ENCODE measurements around the gene NPL. TPM values are rescaled to one million over a fixed set of nuclear protein-coding genes. Genes with fewer than 3 reads are reported as not detected.

Gene NPL
- total and polyA plus RNA-seq, 9 of the 15 experiments (the other 6 are each of a cell fraction or from before 2014, with no cell fraction given): 9.9 to 22.3 (median 14.2) TPM

DNA sequence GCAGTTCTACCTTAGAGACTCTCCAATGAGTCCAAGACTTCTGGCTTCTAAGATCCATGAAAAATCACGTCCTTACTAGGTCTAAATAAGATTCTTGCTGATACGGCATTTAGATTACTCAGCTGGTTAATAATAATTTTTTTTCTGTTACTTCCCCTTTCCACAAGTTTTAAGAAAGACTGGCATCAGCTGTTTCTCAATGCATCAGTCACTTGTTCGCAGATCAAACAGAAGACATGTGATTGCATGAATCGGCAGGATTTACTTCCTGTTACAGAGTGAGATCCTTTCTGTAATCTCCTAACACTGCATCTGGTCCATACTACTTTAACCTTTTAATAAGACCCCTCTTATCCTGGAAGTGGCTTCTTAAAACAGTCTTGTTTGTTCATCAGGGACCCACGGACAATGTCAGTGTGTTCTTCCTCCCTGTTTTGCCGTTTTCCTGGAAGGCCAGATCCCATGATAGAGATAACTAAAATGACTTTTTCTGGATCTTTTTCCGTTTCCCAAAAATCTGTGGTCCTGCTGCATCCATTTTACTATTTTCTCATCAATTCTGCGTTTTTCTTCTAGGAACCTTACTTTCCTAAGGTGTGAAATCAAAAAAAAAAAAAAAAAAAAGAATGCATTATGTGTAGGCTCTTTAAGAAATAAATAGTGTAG lies 6.1 kb downstream of the NPL start (continued):
- TF ChIP-seq CBX3 (IDR thresholded peaks at IDR 0.05; ENCODE audit: borderline replicate concordance in 1 of 2, low read length in 2 of 2): no peak
- TF ChIP-seq POU5F1 (IDR thresholded peaks at IDR 0.05; ENCODE audit: borderline replicate concordance, low read depth, low read length, partially characterized antibody): no peak
- TF ChIP-seq ZNF174 (CRISPR knock-in tag; IDR thresholded peaks at IDR 0.05): no peak
- TF ChIP-seq, protein P1, sequence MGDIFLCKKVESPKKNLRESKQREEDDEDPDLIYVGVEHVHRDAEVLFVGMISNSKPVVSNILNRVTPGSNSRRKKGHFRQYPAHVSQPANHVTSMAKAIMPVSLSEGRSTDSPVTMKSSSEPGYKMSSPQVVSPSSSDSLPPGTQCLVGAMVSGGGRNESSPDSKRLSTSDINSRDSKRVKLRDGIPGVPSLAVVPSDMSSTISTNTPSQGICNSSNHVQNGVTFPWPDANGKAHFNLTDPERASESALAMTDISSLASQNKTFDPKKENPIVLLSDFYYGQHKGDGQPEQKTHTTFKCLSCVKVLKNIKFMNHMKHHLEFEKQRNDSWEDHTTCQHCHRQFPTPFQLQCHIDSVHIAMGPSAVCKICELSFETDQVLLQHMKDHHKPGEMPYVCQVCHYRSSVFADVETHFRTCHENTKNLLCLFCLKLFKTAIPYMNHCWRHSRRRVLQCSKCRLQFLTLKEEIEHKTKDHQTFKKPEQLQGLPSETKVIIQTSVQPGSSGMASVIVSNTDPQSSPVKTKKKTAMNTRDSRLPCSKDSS (IDR thresholded peaks at IDR 0.05; ENCODE audit: low read depth, partially characterized antibody): no peak
- peak; percentile 86 for TF ChIP-seq BHLHE40 (IDR thresholded peaks at IDR 0.05; ENCODE audit: low read length)
- no peak for TF ChIP-seq KLF10 (CRISPR knock-in tag; IDR thresholded peaks at IDR 0.05)
- peak; percentile 63; the same call in 1 of the 2 replicates for TF ChIP-seq KLF16 (IDR thresholded peaks at IDR 0.05)
- TF ChIP-seq, protein P2, sequence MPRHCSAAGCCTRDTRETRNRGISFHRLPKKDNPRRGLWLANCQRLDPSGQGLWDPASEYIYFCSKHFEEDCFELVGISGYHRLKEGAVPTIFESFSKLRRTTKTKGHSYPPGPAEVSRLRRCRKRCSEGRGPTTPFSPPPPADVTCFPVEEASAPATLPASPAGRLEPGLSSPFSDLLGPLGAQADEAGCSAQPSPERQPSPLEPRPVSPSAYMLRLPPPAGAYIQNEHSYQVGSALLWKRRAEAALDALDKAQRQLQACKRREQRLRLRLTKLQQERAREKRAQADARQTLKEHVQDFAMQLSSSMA (CRISPR knock-in tag; IDR thresholded peaks at IDR 0.05): no peak
- TF ChIP-seq THRAP3 (IDR thresholded peaks at IDR 0.05; ENCODE audit: borderline replicate concordance): no peak
- TF ChIP-seq XRCC3 (IDR thresholded peaks at IDR 0.05): no peak
- TF ChIP-seq ZC3H8 (IDR thresholded peaks at IDR 0.05): no peak
- TF ChIP-seq ESRRA (IDR thresholded peaks at IDR 0.05; ENCODE audit: borderline replicate concordance, low read depth): no peak
- TF ChIP-seq ERF (CRISPR knock-in tag; IDR thresholded peaks at IDR 0.05): no peak
- no peak for TF ChIP-seq HDAC8 (tag; IDR thresholded peaks at IDR 0.05)
- TF ChIP-seq, protein P3, sequence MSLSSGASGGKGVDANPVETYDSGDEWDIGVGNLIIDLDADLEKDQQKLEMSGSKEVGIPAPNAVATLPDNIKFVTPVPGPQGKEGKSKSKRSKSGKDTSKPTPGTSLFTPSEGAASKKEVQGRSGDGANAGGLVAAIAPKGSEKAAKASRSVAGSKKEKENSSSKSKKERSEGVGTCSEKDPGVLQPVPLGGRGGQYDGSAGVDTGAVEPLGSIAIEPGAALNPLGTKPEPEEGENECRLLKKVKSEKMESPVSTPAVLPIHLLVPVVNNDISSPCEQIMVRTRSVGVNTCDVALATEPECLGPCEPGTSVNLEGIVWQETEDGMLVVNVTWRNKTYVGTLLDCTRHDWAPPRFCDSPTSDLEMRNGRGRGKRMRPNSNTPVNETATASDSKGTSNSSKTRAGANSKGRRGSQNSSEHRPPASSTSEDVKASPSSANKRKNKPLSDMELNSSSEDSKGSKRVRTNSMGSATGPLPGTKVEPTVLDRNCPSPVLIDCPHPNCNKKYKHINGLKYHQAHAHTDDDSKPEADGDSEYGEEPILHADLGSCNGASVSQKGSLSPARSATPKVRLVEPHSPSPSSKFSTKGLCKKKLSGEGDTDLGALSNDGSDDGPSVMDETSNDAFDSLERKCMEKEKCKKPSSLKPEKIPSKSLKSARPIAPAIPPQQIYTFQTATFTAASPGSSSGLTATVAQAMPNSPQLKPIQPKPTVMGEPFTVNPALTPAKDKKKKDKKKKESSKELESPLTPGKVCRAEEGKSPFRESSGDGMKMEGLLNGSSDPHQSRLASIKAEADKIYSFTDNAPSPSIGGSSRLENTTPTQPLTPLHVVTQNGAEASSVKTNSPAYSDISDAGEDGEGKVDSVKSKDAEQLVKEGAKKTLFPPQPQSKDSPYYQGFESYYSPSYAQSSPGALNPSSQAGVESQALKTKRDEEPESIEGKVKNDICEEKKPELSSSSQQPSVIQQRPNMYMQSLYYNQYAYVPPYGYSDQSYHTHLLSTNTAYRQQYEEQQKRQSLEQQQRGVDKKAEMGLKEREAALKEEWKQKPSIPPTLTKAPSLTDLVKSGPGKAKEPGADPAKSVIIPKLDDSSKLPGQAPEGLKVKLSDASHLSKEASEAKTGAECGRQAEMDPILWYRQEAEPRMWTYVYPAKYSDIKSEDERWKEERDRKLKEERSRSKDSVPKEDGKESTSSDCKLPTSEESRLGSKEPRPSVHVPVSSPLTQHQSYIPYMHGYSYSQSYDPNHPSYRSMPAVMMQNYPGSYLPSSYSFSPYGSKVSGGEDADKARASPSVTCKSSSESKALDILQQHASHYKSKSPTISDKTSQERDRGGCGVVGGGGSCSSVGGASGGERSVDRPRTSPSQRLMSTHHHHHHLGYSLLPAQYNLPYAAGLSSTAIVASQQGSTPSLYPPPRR (CRISPR knock-in tag; IDR thresholded peaks at IDR 0.05; ENCODE audit: borderline replicate concordance): no peak
- TF ChIP-seq, protein P4, sequence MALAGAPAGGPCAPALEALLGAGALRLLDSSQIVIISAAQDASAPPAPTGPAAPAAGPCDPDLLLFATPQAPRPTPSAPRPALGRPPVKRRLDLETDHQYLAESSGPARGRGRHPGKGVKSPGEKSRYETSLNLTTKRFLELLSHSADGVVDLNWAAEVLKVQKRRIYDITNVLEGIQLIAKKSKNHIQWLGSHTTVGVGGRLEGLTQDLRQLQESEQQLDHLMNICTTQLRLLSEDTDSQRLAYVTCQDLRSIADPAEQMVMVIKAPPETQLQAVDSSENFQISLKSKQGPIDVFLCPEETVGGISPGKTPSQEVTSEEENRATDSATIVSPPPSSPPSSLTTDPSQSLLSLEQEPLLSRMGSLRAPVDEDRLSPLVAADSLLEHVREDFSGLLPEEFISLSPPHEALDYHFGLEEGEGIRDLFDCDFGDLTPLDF (CRISPR knock-in tag; IDR thresholded peaks at IDR 0.05): no peak
- TF ChIP-seq PRMT5 (CRISPR knock-in tag; IDR thresholded peaks at IDR 0.05): no peak
- TF ChIP-seq POLR2A (conservative IDR thresholded peaks at IDR 0.05): no peak
- no peak for TF ChIP-seq KAT7 (CRISPR knock-in tag; IDR thresholded peaks at IDR 0.05; ENCODE audit: borderline replicate concordance)
- TF ChIP-seq NFXL1 (CRISPR knock-in tag; IDR thresholded peaks at IDR 0.05): no peak; the same call in 1 of the 2 replicates
- no peak for TF ChIP-seq NFIC (IDR thresholded peaks at IDR 0.05)
- TF ChIP-seq ZFP1 (CRISPR knock-in tag; IDR thresholded peaks at IDR 0.05): no peak
- TF ChIP-seq NFYB (IDR thresholded peaks at IDR 0.05; ENCODE audit: extremely low read depth, insufficient read length): no peak

Data from K562 (cell line).